Loucy (cell line): ENCODE measurements around the gene GSTT4.

Experiments used
- H2AFZ ChIP-seq: fragments of 200-600 bp; sonication (generic); 2 replicates; pipeline ENCODE4 v1.6.0; 2016; ENCODE audit warnings: antibody characterized with exemption, mild to moderate bottlenecking, low read length, moderate library complexity
- H3F3A ChIP-seq: fragments of 200-600 bp; 2 replicates; pipeline ENCODE4 v1.6.0; 2016; ENCODE audit warnings: antibody characterized with exemption, low read depth, mild to moderate bottlenecking
- H3K27me3 ChIP-seq: fragments of 200-600 bp; sonication (generic); 2 replicates; pipeline ENCODE4 v1.6.1; 2014; ENCODE audit warnings: low read length, mild to moderate bottlenecking; ENCODE audit not compliant: insufficient read depth, poor library complexity, severe bottlenecking
- H3K36me3 ChIP-seq: fragments of 200-600 bp; sonication (generic); 2 replicates; pipeline ENCODE4 v1.6.1; 2016; ENCODE audit warnings: low read length; ENCODE audit not compliant: insufficient read depth
- H3K4me1 ChIP-seq: fragments of 200-600 bp; sonication (generic); 2 replicates; pipeline ENCODE4 v1.5.1; 2014; ENCODE audit warnings: low read length, mild to moderate bottlenecking; ENCODE audit not compliant: insufficient read depth, poor library complexity, severe bottlenecking
- H3K4me2 ChIP-seq: fragments of 200-600 bp; sonication (generic); 2 replicates; pipeline ENCODE4 v1.6.0; 2014; ENCODE audit warnings: antibody characterized with exemption, low read length, low read depth, mild to moderate bottlenecking; ENCODE audit not compliant: poor library complexity, severe bottlenecking
- H3K4me3 ChIP-seq: fragments of 200-600 bp; sonication (generic); 2 replicates; pipeline ENCODE4 v1.5.1; 2014; ENCODE audit warnings: low read length, mild to moderate bottlenecking, mixed read lengths; ENCODE audit not compliant: poor library complexity, severe bottlenecking
- H3K79me2 ChIP-seq: fragments of 200-600 bp; sonication (generic); 2 replicates; pipeline ENCODE4 v1.6.1; 2014; ENCODE audit warnings: low read length; ENCODE audit not compliant: insufficient read depth
- H3K9ac ChIP-seq: fragments of 200-600 bp; sonication (generic); 2 replicates; pipeline ENCODE4 v1.6.0; 2014; ENCODE audit warnings: mild to moderate bottlenecking, low read depth, low read length, moderate library complexity; ENCODE audit not compliant: poor library complexity, severe bottlenecking
- H3K9me2 ChIP-seq: fragments of 200-600 bp; sonication (generic); replicated peaks from 2 replicates; pipeline ENCODE4 v1.6.1; 2016; ENCODE audit warnings: low read depth, low read length, mixed read lengths
- H3K9me3 ChIP-seq: fragments of 200-600 bp; sonication (generic); 2 replicates; pipeline ENCODE4 v1.6.1; 2014; ENCODE audit warnings: mild to moderate bottlenecking, antibody characterized with exemption, low read length, low read depth; ENCODE audit not compliant: insufficient read depth
- H4K20me1 ChIP-seq: fragments of 200-600 bp; sonication (generic); 2 replicates; pipeline ENCODE4 v1.6.0; 2014; ENCODE audit warnings: antibody characterized with exemption, low read length, mild to moderate bottlenecking; ENCODE audit not compliant: insufficient read depth, poor library complexity, severe bottlenecking
- EZH2phosphoT487 ChIP-seq: fragments of 200-600 bp; IDR thresholded peaks from 2 replicates; pipeline ENCODE4 v1.6.1; 2018; ENCODE audit warnings: antibody characterized with exemption, mild to moderate bottlenecking, moderate library complexity, borderline replicate concordance
- TF ChIP-seq, protein P1 (sequence below): fragments of 200-600 bp; sonication (generic); conservative IDR thresholded peaks from 2 replicates; pipeline ENCODE4 v1.5.1; 2014; ENCODE audit warnings: mild to moderate bottlenecking, antibody characterized with exemption, low read length

Gene GSTT4

DNA sequence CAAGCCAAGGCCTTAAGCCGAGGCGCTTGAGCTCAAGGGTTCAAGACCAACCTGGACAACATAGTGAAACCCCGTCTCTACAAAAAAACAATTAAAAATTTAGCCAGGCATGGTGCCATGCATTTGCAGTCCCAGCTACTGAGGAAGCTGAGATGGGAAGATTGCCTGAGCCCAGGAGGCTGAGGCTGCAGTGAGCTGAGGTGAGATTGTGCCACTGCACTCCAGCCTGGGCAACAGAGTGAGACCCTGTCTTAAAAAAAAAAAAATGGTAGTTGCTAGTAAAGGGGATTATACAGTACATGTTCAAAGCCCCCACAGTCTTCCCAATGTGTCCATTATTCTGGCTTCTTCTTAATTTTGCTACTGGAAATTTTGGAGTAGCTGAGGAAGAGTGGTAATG lies 24.1 kb upstream of the GSTT4 start:
- no peaks in the 10 kb centered on the region for H3F3A ChIP-seq
- peaks cover 9% of the 10 kb centered on the region for H3K4me1 ChIP-seq
- no peaks in the 10 kb centered on the region for H3K27me3 ChIP-seq
- H3K9ac ChIP-seq, result no peak overlapping the region
- H3K4me3 ChIP-seq, result no peak overlapping the region
- no peaks in the 10 kb centered on the region for H3K9me2 ChIP-seq
- H3K9me3 ChIP-seq, result 0 out of 2 replicates have a peak, but pooled peaks cover 2% of the 10 kb centered on the region
- peaks cover 96% of the 10 kb centered on the region for H3K79me2 ChIP-seq
- no peak overlapping the region for H2AFZ ChIP-seq
- TF ChIP-seq, protein P1, sequence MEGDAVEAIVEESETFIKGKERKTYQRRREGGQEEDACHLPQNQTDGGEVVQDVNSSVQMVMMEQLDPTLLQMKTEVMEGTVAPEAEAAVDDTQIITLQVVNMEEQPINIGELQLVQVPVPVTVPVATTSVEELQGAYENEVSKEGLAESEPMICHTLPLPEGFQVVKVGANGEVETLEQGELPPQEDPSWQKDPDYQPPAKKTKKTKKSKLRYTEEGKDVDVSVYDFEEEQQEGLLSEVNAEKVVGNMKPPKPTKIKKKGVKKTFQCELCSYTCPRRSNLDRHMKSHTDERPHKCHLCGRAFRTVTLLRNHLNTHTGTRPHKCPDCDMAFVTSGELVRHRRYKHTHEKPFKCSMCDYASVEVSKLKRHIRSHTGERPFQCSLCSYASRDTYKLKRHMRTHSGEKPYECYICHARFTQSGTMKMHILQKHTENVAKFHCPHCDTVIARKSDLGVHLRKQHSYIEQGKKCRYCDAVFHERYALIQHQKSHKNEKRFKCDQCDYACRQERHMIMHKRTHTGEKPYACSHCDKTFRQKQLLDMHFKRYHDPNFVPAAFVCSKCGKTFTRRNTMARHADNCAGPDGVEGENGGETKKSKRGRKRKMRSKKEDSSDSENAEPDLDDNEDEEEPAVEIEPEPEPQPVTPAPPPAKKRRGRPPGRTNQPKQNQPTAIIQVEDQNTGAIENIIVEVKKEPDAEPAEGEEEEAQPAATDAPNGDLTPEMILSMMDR, result no peak
- no peak for TF ChIP-seq EZH2phosphoT487
- H3K36me3 ChIP-seq, result peaks cover 10% of the 10 kb centered on the region; the same call in 1 of the 2 replicates
- peaks cover 12% of the 10 kb centered on the region for H4K20me1 ChIP-seq
- H3K4me2 ChIP-seq, result no peak overlapping the region

DNA sequence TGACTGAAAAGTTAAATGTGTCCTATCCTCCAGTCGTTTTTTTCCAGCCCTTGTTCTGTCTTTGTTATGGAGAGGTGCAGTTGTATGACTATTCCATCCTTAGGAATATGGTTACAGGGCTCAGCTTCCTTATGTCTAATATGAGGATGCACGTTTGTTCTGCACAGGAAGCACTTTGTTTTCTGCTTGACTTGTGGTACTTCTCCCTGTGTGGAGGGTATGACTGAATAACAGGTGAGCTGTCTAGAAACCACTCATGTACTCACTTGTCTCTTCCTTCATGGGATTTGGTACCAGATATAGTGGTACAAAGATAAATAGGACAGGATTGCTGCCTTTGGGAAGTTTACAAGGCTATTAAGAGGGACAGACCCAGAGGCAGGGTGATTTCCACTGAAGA lies 23.3 kb upstream of the GSTT4 start:
- peaks cover 9% of the 10 kb centered on the region for H3K4me1 ChIP-seq
- no peak for TF ChIP-seq EZH2phosphoT487
- TF ChIP-seq, protein P1, result no peak
- H3K9ac ChIP-seq, result no peak overlapping the region
- H4K20me1 ChIP-seq, result peaks cover 7% of the 10 kb centered on the region
- no peaks in the 10 kb centered on the region for H3K9me2 ChIP-seq
- H3K27me3 ChIP-seq, result no peaks in the 10 kb centered on the region
- H3K9me3 ChIP-seq, result 0 out of 2 replicates have a peak, but pooled peaks cover 3% of the 10 kb centered on the region
- H3K4me3 ChIP-seq, result no peak overlapping the region
- peaks cover 94% of the 10 kb centered on the region for H3K79me2 ChIP-seq
- no peak overlapping the region for H2AFZ ChIP-seq
- H3K36me3 ChIP-seq, result peaks cover 10% of the 10 kb centered on the region; the same call in 1 of the 2 replicates
- no peaks in the 10 kb centered on the region for H3F3A ChIP-seq
- no peak overlapping the region for H3K4me2 ChIP-seq

DNA sequence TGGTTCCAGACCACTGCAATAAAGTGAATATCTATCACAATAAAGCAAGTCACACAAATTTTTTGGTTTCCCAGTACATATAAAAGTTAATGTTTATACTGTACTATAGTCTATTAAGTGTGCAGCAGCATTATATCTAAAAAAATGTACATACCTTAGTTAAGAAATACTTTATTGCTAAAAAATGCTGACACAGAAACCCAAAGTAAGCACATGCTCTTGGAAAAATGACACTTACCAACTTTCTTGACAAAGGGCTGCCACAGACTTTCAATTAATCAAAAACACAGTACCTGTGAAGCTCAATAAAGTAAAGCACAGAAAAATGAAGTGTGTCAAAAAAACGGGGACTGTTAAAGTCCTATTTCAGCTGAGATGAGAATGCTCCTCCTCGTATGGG lies 22.7 kb upstream of the GSTT4 start:
- Histone ChIP-seq H3K9ac (no peak overlapping the region), H3K4me2 (no peak overlapping the region), H3K4me1 (peaks cover 13% of the 10 kb centered on the region), H3K36me3 (peaks cover 10% of the 10 kb centered on the region; the same call in 1 of the 2 replicates), H3K9me3 (0 out of 2 replicates have a peak, but pooled peaks cover 3% of the 10 kb centered on the region), H3K4me3 (no peak overlapping the region), H2AFZ (no peak overlapping the region), H4K20me1 (peaks cover 7% of the 10 kb centered on the region), H3K27me3 (no peaks in the 10 kb centered on the region), H3F3A (no peaks in the 10 kb centered on the region), H3K79me2 (peaks cover 96% of the 10 kb centered on the region), H3K9me2 (no peaks in the 10 kb centered on the region)
- TF ChIP-seq, protein P1, result no peak
- TF ChIP-seq EZH2phosphoT487, result no peak
